ENCODE measurements around the gene ASB1.
A peak's percentile ranks its signal among the peaks of the same experiment; 100 is the strongest.

ASB1 gene

GRCh38 chr2:238473523-238473922 is 46.8 kb downstream of the ASB1 start:
- no peak for DNase-seq

DNA sequence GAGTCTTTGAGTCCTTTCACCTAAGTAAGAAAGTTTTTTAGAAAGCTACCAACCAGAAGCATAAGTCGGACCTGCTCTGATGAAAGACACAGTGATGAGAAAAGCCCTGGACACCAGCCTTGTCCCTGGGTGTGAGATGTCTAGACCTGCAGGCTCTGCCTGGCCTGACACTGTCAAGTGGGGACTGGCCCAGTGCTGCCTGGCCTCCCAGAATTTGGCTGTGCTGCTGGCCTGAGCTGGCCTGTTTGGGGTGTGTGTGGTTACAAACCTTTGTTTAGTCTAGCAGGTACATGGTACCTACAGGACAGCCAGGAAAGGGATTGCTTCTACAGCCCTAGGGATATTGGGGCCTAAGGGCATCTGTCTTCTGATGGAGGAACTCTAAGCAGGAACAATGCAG is 48.3 kb downstream of the ASB1 start:
- no peak for DNase-seq

DNA sequence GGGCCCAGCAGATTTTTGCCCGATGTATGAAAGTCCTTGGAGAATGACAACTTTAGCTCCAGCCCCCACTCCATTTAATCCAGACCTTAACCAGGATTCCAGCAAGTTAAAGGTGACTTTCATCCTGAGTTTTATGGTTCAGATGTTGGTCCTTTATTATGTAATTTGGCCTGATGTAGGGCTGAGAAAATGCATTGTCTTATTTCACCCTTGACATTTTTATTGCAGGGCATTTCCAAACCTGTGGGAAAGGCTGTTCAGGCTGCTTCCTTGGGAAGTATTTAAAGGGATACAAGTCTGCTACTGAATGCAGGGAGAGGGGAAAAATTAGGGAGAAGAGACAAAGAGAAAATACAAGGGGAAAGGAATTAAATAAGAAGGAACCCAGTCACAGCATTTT is 48.8 kb downstream of the ASB1 start:
- DNase-seq, result no peak

- no peak for DNase-seq
Measured at GRCh38 chr2:238476258-238476657, 49.5 kb downstream of the ASB1 start.

DNA sequence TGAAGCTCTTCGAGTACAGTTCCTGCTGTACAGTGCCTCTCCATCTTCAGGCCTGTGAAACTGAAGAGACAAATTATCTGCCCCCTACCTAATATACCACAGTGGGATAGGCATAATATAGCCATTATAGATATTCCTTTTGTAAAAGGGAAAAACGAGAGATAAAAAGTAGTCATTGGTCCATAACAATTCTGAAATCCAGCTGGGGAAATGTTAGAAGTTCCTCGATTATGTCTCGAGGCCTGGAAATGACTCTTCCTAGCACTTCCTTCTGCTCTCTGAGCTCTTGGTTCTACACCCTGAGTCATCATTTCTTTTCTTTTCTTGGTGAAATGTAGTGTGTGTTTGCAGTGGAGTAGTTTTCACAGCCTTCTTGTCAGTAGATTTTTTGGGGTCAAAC is 51.5 kb downstream of the ASB1 start:
- no peak for DNase-seq

DNA sequence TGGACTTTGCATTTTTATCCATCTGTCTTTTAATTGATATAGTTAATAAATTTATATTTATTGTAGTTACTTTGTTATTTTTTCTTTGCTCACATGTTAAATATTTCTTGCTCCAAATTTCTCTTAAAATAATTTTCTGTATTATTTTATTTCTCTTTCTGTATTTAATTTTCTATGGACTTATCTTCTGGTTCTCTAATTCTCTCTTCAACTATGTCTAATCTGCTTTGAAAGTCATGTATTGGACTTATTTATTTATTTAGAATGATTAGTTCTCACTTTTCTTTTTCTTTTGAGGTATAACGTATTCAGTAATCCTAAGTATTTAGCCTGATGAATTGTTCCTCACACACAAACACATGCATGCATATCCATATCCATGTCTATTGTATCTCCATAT is 53.1 kb downstream of the ASB1 start:
- DNase-seq, result no peak

DNA sequence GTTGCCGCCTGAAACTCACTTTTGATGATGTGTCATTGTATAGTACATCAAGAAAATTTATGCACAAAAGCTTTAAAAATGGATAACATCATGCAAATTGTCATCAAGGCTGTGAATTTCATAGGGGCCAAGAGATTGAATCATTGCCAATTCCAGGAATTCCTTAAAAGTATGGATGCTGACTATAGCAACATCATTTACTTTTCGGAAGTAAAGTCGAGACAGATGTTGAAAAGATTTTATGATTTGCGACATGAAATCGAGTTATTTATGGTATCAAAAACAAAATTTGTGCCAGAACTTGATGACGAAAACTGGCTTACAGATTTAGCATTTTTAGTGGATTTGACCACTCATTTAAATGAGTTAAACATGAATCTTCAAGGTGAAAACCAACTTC is 56.3 kb downstream of the ASB1 start:
- no peak for DNase-seq

GRCh38 chr2:238483656-238484055 is 56.9 kb downstream of the ASB1 start:
- no peak for DNase-seq

DNA sequence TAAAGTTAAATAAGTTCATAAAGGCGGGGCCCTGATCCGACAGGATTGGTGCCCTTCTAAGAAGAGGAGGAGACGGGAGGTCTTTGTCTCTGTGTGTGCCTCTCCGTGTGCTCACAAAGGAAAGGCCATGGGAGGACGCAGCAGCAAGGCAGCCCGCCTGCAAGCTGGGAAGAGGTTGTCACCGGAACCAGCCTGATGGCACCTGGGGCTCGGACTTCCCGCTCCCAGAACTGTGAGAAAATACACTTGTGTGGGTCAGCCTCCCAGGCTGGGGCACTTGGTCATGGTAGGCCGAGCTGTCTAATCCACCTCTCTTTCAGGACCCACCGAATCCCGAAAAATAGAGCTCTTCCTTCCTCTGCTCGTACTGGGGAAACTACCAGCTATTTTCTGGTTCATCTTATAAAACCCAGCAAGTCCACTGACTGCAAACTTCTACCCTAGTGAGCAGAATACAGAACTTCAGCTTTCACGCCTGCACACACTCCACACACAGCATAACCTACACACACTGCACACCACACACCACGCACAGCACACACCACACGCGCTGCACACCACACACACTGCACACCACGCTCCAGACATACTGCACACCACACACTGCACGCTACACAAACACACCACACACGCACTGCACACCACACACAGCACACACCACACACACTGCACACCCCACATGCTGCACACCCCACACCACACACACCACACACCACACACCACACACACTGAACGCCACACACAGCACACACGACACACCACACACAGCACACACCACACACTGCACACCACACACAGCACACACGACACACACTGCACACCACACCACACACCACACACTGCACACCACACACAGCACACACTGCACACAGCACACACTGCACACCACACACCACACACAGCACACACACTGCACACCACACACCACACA is 58.1 kb downstream of the ASB1 start:
- DNase-seq, result no peak

- no peak for DNase-seq
Measured at GRCh38 chr2:238486123-238486848, 59.6 kb downstream of the ASB1 start.

GRCh38 chr2:238487134-238487533 is 60.4 kb downstream of the ASB1 start:
- DNase-seq, result no peak

- DNase-seq, result no peak
Measured at GRCh38 chr2:238487652-238488346, 61.1 kb downstream of the ASB1 start.

DNA sequence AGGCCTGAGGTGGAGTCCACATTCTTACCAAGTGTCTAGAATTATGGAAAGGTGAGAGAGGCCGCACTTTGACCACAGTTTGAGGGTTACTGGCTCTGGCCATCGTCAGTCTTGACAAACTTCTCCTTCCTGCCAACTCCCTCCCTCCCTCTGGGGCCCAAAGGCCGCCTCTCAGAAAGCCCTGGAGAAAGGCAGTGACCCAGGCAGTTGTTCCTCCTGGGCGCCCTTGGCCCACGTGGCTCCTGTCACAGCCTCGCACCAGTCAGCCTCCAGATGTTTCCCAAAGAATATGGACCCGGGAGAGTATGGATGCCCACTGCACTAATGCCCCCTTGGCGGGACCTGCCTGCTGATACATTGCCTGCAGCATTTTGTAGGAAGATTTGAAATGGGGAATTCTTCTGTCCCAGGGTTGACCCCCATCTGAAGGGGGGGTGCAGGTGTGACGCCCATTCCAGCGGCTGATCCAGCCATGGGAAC is 61.7 kb downstream of the ASB1 start:
- DNase-seq, result no peak

GRCh38 chr2:238489431-238489830 is 62.7 kb downstream of the ASB1 start:
- DNase-seq, result no peak

DNA sequence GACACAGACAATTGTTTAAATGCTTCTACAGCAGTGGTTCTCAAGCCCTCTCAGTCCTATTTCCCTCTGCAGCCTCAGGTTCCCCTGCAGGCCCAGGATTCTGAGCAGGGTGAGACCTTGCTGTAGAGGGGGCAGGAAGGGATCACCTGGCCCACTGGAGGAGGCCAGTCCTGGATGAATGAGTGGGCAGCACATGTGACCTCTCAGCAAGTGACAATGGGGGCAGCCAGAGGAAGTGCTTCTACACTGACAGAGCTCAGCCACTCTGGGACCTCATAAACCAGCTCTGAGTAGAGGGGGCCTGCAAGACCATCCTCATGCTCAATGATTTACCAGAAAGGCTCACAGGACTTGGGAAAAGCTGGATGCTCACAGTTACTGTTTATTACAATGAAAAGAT is 63.2 kb downstream of the ASB1 start:
- DNase-seq, result no peak

DNA sequence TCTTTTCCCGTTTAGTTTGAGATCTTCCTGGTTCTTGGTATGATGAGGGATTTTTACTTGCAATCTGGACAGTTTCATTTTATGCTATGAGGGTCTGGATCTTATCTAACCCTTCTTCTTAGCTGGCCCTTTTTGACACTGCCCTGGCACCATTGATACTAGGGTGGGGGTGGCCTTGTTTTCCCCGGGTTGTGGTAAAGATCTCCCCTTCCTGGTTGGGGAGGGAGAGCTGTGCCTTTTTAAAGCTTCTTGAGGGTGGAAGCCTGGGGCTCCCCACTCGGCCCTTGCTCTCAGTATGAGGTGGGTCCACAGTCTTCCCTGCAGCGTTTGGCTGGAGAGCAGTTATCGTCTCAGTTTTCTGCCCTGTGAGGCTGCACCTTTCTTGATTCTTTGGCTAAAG is 66.1 kb downstream of the ASB1 start:
- no peak for DNase-seq

GRCh38 chr2:238493411-238493810 is 66.7 kb downstream of the ASB1 start:
- DNase-seq, result no peak

DNA sequence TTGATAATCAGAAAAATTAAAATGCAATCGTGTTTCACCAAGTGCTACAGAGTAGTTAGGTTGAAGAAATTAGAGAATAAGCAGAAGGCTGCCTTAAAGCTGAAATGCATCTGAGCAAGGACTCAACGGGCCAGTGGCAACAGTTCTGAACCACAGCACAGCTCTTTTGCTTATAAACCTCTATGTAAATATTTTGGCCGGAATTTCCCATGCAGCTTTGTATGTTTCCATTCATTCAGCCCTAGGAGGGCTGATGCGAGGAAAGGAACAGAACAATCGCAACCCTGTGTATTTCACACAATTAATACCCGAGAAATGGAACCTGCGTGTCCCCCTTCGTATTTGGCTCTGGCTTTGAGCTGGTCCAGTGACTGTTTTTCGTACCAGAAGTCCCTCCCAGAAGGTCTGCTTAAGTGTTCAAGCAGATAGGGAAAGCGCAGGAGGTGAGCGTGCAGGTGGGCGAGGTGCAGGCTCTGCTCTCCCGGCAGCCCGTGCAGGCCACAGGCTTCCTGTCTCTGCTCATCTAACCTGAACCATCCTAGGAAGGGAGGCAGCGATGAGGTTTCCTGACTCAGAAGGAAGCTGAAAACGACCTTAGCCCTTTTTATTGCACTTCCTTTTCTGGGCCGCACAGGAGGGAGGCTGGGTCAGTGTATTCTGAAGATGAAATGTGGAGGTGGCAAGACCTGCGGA is 67.3 kb downstream of the ASB1 start:
- DNase-seq, result peak; percentile 57

DNA sequence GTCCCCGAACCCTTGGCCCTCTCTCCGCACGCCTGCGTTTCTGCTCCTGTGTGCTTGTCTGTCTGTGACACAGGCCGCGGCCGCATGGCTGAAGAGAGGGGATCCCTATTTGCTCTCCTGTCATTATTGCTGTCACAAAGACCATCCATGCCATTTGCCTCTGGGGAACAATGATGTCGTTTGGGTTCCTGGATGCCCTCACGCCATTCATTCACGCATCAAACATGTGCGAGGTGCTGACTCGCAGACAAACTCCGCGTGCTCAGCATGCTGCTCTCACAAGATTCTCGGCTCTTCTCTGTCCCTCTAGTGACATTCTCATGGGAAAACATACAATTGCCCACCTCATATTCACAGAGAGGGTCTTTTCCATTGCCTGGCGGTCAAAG is 67.8 kb downstream of the ASB1 start:
- DNase-seq, result no peak

- DNase-seq, result no peak
Measured at GRCh38 chr2:238495422-238495821, 68.7 kb downstream of the ASB1 start.

GRCh38 chr2:238496756-238497609 is 70.3 kb downstream of the ASB1 start:
- DNase-seq, result no peak

- no peak for DNase-seq
Measured at GRCh38 chr2:238497610-238498005, 70.9 kb downstream of the ASB1 start.
